ENCODE results near the gene CIPC.

The CIPC gene

DNA sequence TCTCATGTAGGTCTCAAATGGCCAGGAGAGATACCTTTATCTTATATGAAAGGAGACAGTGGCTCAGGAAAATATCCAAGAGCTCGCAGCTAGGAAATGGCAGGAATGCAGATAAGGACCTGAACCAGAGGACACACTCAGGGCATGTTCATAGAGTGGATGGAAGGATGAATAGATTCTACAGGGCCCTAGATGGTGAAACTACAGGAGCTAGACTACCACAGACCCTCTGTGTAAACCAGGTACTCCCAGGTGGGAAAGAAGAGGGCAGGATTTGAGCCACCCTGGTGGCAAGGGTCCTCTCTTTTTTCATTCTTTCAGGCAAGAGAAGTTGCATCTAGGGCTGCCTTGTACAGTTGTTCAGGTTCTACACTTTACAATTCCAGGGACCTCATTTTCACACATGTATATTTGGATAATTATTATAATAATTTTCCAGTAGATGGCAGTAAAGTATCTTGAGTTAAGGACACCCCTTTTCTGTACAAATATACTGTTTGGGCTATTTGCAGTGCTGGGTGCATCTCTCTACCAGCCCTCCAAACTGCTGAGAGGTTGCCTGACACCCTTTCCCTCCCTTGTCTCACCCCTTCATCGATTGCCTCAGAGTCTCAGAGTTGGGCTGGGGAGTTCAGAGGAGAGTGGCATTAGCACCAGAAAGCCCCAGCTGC is 54.0 kb downstream of the CIPC start:
- peak; percentile 32 for DNase-seq (ENCODE audit: low spot score)

DNA sequence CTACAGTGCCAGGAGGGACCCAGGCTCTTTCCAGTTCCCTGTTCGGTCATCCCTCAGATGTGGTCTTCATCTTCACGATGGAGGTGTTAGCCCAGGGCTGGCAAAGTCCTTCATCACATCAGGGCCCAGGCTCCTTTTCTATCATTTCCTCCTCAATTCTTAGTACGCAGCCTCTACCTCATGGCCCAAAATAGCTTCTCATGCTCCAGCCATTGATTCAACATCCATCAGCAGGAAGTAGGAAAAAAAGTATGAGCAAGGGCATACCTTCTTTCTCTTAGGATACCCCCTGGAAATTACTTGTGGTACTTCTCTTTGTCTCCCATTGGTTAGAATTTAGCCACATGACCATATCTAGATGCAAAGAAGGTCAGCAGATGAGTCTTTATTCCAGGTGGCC is 55.7 kb downstream of the CIPC start:
- DNase-seq (ENCODE audit: low spot score) = no peak

DNA sequence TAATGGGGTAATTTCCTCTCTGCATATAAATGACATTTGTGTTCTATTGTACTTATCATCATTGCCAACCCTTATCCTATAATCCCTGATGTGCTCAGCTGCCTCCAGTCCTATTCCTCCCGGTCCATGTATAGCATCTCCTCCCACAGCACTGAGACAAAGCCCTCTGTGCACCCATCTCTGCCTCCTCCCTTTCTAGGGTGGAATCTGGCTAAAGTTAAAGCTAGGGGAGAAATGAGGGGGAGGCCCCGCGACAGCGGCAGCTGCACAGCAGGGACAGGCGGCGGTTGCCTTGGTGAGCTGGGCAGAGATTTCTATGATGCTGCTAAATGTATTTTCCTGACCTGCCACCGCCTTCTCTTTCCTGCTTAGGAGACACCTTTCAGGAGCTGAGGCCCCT is 56.4 kb downstream of the CIPC start:
- DNase-seq (ENCODE audit: low spot score) = no peak

DNA sequence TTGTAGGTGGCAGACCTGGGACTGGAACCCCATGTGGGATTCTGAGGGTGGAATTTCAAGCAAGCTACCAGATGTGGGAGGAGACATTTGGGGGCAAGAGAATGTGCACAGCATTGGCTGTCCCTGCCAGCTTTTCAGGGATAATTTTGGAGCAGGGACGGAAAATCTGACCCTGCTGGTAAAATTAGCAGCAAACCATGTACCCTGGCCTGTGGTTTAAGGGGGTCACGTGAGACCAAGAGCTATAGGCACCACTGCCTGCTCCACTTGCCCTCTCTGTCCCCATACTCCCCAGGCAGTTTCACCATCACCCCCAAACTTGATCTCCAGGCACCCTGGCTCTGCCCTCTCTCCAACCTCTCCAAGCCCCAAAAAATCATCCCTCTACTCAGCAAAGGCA is 57.0 kb downstream of the CIPC start:
- no peak for DNase-seq (ENCODE audit: low spot score)

DNA sequence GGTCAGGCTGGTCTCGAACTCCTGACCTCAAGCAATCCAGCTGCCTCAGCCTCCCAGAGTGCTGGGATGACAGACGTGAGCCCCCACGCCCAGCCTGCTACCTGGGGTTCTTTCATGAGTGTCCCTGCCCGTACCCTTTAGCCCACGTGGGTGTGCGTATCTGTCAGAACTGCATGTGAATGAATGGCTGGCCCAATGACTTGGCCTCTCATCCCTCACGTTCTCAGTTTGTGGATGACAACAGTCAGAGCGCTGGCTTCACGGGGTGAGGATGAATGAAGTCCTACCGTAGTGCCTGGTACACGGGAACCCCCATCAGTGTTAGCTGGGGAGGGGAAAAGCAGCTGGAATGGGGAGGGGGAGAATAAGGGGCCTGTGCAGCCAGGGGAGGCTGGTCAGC is 59.7 kb downstream of the CIPC start:
- no peak for DNase-seq (ENCODE audit: low spot score)

DNA sequence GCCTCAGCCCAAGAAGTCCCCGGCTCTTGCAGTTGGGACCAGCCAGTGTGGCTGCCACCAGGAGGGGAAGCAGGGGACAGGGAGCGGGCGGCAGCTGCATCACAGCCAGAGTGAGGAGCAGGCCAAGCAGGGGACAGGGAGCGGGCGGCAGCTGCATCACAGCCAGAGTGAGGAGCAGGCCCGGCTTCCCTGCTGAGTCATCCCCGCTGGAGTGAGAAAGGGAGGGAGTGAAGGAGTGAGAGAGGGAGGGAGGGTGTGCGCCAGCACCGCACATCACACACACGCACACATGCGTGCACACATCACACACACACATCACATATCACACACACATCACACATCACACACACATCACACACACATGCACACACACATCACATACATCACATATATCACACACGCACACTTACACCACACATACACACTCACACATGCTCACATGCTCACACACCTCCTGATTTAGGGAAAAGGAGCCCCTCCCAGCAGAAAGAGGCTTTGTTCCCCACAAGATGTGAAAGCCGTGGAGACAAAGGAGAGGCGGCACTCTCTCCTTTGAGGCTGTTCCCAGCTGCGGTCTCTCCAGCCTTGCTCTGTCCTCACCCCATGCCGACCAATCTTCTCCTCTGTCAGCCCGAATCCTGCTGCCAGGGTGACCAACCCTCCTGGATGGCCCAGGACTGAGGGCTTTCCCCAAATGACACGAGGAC is 60.3 kb downstream of the CIPC start:
- DNase-seq (ENCODE audit: low spot score) = no peak

DNA sequence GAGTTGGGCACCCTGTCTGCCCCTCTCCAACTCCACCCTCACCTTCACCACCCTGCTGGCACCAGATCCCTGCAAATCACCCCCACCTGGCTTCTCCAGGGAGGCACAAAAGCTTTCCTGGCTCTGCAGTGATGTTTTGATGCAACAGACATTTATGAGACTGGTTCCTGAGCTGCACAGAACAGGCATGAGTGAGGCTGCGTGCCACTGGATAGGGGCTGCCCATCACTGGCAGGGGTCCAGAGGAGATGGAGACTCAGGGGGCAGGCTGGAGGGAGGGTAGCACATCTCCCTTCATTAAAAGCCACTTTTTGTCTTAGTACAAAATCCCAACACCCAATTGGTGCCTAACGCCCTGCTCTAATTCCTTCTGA is 60.8 kb downstream of the CIPC start:
- DNase-seq (ENCODE audit: low spot score) = no peak

DNA sequence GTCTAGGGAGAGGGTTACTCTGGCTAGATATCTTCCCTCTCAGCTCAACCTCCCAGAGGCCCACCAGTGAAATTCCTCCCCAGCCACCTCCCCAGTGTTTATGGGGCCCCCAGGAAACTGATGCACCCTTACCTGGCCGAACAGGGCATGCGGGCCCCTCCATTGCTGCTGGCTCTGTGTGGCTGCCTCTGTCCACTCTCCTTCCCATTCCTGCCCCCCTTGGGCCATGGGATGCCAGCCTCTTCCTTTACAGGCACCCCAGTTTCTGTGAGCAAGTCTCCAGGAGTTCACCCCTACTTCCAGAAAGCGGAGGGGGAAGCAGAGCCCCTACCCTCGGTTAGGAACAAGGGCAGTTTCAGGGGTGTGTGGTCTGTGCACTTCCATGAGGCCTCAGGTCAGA is 63.0 kb downstream of the CIPC start:
- no peak for DNase-seq (ENCODE audit: low spot score)
